GM19025 (cell line): ENCODE measurements around the gene GAMT.

Source experiments
- ATAC-seq: cut with Tn5 transposase; IDR thresholded peaks from one replicate; pipeline ENCODE4 v1.9.1; 2021; ENCODE audit warnings: mild to moderate bottlenecking, low read depth, moderate library complexity; ENCODE audit not compliant: unreplicated experiment

GAMT gene

DNA sequence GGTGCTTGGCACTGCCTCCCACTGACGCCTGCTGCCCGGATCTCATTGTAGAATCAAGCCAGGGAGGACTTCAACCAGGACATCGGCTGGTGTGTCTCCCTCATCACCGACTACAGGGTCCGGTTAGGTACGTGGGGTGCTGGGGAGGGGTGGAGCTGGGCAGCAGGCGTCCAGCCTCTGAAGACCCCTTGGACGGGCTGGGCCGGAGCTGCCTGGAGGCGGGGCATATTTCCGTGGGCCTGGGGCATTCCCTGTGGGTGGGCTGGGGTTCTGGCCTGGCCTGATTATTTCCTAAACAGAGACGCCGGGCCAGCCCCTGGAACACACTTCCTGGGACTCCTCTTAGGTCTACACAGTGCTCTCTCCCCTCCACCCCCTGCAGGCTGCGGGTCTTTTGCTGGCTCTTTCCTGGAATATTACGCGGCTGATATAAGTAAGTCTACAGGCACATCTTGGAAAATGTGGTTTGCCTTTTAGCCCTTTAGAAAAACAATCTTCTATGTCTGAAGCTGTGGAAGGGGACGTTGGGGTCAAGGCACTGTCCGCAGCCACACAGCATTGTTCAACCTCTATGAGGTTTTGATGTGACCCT, 32.0 kb downstream of the GAMT start:
- ATAC-seq = no peak

DNA sequence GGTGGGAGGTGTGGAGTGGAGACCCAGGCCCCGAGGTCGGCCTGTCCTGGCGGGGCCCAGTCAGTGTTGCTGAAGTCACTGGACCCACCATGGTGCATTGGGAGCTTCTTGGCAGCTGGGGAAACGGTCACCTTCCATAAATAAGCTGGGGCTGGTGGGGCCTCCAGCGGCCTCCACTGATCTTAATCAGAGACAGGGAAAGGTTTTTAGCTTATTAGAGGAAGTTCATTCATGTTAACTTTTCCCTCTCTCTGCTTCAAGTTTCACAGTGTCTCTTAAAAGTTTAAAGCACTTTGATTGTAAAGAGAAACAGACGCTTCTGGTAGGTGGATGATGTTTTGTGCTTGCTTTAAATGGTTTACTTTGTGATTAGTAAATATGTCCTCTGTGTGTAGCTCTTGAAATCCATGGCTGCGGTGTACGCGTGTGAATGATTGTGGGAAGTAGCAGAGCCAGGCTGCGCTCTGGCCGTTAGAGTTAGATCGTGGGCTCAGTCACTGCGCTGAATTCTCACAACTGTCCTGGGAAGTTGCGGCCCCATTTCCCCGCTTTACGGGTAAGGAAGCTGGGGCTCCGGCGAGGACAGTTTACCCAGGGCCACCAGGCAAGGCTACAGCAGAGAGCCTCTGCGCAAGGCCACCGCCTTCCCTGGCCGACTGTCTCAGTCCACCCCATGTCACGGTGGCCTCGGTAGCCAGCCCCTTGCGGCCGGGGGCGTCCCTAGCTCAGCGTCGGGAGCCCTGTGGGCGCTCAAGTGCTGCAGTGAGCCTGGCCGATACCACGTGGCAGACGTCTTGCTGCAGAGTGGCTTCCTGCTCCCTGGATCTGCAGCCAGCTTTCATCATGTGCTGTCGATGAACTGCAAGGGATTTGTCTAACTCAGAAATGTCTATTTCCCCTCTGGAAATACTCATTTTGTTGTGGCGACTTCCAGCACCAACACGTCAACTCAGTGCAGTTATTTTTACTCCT, 34.2 kb downstream of the GAMT start:
- ATAC-seq = no peak

DNA sequence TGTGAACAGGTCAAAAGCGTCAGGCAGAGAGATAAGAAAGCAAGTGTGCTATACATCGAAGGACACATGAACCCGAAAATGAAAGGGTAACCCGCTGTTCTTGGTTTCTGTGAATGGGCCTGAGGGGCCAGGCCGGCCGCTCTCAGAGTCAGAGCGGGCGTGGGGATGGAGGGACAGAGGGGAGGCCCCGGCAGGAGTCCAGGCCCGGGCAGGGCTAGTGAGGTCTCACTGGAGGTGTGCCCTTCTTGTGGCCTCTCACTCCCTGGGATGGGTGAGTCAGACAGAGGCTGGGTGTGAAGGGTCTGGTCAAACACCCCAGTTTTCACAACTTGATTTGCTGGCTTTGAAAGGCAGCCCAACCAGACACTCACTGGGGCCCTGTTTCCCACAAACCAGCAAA, 35.0 kb downstream of the GAMT start:
- no peak for ATAC-seq

DNA sequence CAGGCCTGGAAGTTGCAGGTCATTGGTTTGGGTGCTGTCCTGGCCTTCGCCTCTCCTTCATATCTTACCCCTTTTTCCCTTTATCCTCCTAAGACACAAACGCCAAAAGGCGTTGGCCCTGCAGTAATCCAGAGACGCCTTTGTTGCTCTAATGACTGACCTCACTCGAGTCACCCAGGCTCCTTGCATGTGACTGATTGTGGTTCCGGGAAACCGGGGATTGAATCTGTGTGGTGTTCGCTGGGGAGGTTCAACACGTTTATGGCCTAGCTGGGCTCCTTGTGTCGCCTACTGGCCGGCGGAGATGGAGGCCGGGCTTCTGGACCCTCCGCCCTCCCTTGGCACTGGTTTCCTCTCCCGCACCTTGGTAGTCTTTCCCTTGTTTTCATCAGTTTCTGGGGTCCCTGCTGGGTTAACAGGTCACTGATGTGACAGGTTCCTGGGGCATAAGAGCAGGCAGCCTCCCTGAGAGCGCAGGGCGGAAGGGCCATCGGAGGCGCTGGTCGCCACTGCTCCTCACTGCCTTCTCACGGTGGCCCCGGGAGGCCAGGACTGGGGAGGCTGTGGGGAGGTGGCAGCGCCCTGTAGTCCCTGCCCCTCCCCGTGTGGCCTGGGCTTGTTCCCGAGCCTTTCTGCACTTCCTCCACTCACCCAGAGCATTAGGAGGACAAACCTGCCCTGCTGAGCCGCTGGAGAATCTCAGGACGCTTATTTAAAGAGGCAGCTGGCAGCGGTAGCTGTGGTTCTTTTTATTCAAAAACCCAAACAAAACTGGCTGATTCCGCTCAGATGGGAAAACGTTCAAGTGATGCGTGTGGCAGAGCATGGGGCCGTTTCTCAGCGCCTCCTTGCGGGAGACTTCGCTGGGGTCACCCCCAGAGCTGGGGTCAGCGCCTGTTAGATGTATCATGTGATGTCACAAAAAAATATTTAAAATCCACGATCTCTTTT, 35.7 kb downstream of the GAMT start:
- no peak for ATAC-seq

DNA sequence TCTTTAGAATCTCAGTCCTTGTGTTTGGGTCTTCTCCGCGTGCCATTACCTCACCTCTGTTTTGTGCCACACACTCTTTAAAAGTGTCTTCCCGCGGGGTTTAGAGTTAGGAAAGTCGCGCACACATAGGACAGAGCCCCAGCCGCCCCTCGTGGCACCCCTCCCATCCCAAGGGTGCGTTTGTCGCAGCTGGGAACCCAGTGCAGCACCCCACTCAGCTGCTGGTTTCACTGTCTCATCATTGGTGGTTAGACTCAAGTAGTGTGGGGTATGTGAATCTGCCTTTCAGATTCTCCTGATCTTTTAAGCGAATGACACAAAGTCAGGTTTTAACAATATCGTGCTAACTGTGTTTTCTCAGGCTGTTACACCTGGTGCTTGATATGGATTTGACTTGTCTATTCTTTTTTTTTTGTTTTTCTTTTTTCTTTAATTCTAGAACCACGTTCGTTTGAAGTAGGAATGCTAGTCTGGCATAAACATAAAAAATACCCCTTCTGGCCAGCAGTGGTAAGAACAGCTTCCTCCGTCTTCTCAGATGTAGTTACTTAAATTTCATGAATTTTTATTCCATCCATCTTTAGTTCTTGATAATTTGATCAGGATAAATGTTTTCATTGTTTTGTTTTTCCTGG, 37.2 kb downstream of the GAMT start:
- ATAC-seq = no peak

DNA sequence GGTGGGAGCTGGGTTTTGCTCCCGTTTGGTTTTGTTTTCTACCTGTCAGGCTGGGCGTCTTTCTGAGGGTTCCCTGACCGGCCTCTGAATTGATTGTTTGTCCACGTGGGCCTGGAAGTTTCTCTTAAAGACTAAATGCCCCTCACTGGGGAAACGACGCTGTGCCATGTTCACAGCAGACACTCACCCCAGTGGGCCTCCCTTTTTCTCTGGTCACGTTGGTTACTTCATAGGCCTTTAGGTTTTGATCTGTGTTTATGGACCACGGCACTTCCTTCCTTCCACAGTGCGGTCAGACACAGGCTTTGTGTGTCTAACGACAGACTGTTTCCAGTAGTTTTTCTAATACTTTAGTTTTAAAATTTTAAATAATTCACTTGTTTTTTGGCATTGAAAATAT, 37.7 kb downstream of the GAMT start:
- no peak for ATAC-seq

DNA sequence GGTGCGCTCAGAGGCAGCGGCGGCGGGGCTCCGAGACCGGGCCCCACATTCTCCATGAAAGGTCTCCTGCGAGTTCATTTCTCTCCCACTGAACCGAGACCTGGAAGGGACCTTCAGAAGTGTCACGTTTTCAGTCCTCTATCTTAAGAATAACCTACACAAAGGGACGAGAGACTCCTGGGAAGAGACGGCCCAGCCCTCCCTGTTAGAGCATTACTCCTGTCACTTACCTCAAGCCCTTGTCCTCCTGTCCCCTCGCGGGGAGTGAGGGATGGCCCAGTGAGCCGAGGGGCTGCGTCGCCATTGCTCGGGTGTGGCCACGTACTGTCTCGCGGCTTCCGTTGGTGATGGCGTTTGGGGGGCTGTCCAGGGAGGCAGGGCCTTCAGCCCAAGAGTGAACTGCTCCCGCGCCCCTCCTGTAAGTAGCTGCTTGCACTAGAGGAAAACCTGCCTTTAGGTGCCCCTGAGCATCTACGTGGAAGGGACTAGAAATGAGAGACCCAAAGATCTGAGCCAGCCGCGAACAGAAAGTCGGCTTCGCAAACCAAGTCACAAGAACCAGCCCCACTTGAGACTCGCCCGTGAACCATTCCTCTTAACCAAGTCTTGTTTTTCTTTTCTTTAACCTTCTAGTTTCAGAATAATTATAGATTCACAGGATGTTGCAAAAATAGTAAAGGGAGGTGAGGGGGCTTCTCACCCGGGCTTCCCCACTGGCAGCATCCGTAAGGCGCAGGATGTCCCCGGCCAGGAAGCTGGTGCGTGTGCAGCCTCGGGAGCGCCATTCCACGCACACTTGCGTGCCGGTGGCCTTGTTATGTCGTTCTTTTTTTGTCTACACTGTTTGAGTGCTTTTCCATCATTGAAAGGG, 38.7 kb downstream of the GAMT start:
- no peak for ATAC-seq

DNA sequence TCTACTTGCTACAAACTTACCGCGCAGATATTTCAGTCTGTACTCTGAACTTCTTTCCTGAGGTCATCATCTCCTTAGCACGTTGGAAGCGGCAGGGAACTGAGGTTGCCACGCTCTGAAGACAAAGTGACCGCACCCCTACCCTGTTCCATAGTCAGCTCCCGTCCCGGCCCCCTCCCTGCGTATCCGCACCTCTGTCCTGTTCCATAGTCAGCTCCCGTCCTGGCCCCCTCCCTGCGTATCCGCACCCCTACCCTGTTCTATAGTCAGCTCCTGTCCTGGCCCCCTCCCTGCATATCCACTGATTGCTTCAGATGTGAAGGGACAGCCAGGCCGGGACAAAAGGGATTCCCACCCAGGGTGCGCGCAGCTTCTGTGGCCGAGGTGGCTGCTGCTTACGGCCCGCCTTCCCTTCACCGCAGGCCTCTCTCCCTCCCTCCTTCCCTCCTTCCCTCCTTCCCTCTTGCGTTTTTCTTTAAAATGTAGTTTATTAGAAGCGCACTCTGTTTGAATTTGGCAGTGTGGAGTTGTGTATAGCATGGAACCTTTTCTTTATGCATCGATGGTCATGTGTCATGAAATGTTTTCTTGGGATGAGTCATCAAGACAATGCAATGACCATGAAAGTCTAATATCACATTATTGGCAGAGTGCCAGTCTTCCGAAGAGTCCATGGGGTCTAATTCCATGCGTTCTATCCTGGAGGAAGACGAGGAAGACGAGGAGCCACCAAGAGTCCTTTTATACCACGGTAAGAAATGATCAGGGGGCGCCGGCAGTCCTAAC, 39.5 kb downstream of the GAMT start:
- no peak for ATAC-seq

DNA sequence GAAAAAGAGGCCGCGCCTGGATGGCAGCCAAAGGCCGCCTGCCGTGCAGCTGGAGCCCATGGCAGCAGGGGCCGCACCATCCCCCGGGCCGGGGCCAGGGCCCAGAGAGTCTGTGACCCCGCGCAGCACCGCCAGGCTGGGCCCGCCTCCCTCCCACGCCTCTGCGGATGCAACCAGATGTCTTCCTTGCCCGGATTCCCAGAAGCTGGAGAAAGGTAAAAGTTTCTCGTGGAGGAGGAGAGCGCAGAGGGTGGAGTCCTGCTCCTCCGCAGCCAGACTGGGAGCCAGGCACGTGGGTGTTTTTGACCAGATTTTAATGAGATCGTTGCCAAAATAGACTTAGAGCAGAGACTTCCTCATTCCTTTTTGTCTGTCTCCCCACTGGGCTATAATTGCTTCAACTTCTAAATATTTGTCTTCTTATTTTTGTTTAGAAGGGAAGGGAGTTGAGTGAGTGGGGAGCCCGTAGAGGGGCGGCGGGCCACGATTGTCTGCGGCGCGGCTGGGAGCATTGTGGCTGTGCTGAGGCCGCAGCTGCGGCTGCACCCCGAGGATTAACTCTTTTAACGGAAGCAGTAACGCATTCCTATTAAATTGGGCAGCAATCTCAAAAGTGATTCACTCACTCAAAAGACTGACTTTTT, 40.4 kb downstream of the GAMT start:
- no peak for ATAC-seq

DNA sequence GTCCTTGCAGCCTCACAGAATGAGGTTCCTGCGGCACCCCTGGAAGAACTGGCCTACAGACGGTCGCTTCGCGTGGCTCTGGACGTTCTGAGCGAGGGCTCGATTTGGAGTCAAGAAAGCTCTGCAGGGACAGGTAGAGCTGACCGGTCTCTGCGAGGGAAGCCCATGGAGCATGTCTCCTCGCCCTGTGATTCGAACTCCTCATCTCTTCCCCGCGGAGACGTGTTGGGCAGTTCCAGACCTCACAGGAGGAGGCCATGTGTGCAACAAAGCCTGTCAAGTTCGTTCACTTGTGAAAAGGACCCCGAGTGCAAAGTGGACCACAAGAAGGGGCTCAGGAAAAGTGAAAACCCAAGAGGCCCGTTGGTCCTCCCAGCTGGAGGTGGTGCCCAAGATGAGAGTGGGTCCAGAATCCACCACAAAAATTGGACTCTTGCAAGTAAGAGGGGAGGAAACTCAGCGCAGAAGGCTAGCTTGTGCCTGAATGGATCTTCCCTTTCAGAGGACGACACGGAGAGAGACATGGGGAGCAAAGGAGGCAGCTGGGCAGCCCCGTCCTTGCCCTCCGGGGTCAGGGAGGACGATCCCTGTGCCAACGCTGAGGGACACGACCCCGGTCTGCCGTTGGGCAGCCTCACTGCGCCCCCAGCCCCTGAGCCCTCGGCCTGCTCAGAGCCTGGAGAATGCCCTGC, 41.1 kb downstream of the GAMT start:
- ATAC-seq = no peak

DNA sequence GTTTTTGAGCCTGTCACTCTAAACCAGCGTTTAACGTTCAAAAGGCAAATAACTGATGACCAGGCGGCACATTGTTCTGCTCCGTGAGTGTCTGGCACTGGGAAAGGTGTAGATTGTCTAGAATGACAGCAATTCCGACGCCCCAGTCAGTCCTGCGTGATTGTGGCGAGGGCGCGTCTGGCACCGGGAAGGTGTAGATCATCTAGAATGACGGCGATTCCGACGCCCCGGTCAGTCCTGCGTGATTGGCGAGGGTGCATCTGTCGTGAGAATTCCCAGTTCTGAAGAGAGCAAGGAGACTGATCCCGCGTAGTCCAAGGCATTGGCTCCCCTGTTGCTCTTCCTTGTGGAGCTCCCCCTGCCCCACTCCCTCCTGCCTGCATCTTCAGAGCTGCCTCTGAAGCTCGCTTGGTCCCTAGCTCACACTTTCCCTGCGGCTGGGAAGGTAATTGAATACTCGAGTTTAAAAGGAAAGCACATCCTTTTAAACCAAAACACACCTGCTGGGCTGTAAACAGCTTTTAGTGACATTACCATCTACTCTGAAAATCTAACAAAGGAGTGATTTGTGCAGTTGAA, 43.7 kb downstream of the GAMT start:
- no peak for ATAC-seq

DNA sequence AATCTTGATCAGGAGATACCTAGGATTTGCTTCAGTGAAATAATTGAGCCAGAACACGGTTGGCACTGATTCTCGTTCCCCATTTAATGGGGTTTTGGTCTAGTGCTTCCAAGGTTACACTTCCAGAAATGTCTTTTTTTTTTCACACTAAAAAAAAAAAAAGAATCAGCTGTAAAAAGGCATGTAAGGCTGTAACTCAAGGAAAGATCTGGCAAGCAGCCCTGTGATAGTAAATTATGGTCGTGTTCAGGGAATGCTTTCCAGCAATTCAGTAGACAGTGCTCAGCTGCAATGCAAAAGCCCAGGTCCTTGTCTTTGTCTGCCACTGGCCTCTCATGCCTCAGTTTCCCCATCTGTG, 44.9 kb downstream of the GAMT start:
- no peak for ATAC-seq

DNA sequence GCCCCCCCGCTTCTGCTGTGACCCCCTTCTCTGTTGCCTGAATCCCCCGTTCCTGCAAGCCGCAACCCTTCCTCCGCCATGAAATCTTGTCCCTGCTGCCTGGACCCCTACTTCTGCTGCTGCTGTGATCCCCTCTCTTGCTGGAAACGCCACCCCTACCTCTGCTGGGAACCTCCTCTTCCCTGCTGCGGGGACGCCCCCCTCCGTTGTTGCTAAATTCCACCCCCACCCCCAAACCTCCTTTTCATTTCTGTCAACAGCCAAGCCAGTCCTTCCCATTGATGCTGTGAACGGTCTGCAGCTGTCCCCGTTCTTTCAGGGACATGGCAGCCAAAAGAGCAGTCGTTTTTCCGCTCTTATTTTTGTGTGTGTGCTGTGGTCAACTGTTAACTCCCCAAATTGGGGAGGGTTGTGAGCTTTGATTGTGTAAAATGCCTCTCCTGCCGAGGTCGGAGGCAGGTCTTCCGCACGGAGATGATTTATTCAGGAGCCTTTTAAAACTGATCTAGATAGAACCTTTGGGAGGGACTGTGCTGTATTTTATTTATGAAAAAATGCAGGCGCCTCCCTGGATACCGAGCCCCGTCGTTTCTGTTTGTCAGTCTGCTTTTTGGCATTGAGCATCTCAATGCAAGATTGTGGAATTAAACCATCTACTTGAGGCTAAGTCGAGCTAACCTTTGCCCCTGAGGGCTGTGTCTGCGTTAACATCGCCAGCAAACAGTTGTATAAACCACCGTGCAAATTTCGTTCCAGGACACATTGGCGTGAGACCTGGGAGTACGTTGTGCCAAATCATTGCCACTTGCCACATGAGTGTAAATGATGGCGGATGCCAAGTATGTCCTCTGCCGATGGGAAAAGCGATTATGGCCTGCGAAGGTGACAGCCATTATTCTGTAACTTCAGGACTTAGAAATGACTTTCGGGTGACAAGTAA, 45.5 kb downstream of the GAMT start:
- ATAC-seq = no peak

DNA sequence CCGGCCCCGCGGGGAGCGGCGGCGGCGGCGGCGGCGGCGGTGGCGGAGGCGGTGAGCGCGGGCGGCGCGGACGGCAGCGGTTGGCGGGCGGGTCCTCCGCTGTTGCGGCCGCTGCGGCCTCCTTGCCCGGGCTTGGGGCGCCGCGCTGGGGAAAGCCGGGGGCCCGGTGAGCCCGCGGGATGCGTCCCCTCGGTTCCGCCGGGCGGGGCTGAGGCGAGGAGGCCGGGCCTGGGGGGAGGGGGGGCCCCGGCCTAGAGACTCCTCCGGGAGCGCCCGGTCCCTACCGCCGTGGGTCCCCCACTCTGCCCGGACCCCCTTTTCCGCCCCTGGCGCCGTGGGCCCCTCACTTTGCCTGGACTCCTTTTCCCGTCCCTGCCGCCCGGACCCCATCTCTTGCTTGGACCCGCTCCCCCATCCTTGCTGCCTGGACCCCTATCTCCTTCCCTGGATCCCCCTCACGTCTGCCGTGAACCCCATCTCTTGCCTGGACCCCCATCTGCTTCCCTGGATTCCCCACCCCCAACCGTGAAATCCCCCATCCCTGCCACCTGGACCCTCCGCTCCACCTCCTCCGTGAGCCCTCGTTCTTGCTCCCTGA, 46.3 kb downstream of the GAMT start:
- peak; percentile 51 for ATAC-seq

DNA sequence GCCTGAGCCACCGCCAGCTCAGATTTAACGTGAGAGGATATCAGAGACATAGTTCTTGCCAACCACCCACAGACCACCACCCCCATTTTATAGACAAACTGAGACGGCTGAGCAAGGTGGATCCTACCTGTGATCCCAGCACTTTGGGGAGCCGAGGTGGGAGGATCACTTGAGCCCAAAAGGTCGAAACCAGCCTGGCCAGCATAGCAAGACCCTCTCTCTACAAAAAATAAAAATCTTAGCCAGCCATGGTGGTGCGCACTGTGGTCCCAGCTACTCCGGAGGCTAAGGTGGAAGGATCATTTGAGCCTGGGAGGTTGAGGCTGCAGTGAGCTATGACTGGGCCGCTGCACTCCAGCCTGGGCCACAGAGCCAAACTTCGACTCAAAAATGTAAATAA, 48.2 kb downstream of the GAMT start:
- no peak for ATAC-seq

DNA sequence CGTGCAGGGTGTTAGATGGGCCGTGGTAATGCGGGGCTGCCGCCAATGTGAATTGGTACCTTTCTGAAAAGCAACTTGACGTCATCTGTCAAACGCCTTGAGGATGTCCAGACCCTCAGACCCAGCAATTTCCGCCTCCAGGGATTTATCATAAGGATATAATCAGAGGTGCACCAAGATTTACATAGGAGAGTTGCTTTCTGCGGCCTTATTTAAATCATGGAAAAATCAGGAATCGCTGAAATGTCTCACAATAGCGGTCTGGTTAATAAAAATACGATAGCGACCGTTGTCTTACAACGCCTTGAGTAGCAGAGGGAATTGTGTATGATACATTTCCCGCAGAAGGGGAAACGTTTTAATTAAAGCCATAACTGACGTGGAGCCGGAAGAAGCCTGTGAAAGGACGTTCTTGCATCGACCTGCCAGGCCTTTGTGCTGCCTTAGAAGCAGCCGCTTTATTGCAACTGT, 49.9 kb downstream of the GAMT start:
- no peak for ATAC-seq
